Stimulated activated naive CD4-positive, alpha-beta T cell (primary cell): Measurements from ENCODE around the gene CCDC154.
"Not testable (repeated sequence)": the region's sequence is repeated elsewhere in the genome, so short reads cannot be mapped to it uniquely, and the experiment has no call there.

Source experiments
- DNase-seq, 6 experiments: peaks; one replicate each; lab custom pipeline; 2025; lab: John Stamatoyannopoulos, UW

The CCDC154 gene, protein sequence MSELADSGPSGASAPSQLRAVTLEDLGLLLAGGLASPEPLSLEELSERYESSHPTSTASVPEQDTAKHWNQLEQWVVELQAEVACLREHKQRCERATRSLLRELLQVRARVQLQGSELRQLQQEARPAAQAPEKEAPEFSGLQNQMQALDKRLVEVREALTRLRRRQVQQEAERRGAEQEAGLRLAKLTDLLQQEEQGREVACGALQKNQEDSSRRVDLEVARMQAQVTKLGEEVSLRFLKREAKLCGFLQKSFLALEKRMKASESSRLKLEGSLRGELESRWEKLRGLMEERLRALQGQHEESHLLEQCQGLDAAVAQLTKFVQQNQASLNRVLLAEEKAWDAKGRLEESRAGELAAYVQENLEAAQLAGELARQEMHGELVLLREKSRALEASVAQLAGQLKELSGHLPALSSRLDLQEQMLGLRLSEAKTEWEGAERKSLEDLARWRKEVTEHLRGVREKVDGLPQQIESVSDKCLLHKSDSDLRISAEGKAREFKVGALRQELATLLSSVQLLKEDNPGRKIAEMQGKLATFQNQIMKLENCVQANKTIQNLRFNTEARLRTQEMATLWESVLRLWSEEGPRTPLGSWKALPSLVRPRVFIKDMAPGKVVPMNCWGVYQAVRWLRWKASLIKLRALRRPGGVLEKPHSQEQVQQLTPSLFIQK

DNA sequence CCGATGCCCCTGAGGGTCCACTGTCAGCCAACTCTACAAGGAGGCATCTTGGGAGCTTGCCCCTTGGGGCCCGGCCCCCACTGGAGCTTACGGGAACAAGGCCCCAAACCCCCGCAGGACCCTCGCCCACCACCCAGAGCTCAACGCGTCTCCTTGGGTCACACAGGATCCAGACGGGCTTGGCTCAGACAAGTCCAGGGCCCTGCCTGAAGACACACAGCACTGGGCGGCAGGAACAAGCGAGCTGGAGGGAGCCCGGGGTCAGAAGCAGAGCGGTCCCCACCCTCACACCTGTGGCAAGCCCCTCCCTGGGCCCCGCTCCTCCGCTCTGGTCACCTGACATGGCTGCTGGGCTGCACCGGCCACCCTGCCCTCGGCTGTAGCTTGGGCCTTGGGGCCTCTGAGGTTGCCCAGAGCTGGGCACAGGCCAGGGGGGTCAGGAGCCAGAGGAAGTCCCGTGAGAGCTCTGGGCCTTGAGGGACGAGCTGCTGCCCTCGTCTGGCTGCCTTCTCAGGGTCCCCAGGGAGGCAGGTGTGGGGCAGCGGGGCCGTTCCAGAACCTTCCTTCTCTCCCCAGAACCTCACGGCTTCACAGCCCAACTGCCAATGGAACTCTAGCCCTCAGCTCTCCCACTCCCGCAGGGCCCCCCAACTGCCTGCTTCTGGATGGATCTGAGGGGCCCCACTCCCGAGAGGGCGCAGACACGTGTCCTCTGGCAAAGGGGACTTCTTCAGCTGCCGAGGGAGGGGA lies at the start of gene CCDC154:
TSS of gene CCDC154 (minus strand) at position 577 of the 750 bp plus-strand sequence. CDS start at position 343, 234 bp downstream.
- no peak for DNase-seq

DNA sequence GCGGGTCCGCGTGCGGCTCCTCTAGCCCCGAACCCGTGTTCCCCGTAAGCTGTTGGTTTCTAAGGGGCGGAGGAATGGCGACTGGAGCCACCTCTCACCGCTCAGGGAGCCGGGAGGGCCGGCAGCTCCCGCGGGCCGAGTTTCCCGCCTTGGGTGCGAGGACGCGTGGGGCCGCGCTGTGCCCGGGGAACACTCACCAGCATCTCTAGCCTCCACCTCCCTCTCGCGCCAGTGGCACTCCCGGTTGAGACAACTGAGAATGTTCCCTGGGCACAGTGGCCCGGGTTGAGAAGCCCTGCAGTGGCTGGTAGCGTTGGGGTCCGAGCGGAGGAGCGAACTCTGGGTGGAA lies 49.4 kb upstream of the CCDC154 start:
- DNase-seq, result no peak

DNA sequence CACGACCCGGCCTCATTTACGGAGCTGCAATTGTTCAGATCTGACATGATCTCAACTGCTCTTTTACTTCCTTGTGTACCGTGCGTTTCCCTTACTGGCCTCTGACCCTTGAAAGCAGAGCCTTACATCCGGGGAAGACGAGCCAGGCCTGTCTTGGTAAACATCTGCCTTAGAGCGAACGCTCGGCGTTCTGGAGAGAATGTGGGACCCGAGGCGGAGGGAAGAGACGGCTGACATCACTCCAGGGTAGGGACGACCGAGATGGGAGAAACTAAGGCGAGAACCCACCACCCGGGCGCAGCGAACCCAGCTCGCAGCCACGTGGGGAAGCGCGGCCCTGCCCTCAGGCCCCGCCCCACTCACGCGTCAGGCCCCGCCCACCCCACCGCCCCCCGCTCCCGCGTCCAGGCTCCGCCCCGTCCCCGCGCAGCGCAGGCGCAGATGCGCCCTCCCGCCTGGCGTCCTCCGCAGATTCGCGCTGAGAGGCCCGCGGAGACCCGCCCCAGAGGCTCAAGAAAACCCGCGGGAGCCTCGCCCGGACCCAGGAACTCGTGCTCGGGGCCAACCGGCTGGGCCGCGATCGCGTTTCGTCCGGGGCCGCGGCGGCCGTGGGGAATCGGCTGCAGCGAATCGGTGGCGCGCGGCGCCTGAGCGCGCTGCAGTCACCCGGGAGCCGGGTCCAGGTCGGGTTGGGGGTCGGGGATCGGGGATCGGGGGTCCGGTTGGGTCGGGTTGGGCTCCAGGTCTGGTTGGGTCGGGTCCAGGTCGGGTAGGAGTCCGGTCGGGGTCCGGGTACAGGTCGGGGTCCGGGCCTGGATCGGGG lies 48.8 kb upstream of the CCDC154 start, which contains the start of gene TELO2:
TSS of gene TELO2 (plus strand) at position 438 of the 823 bp plus-strand sequence. CDS start 922 bp downstream, outside the sequence.
- peak; percentile 86 to 95 (median 88) for DNase-seq

DNA sequence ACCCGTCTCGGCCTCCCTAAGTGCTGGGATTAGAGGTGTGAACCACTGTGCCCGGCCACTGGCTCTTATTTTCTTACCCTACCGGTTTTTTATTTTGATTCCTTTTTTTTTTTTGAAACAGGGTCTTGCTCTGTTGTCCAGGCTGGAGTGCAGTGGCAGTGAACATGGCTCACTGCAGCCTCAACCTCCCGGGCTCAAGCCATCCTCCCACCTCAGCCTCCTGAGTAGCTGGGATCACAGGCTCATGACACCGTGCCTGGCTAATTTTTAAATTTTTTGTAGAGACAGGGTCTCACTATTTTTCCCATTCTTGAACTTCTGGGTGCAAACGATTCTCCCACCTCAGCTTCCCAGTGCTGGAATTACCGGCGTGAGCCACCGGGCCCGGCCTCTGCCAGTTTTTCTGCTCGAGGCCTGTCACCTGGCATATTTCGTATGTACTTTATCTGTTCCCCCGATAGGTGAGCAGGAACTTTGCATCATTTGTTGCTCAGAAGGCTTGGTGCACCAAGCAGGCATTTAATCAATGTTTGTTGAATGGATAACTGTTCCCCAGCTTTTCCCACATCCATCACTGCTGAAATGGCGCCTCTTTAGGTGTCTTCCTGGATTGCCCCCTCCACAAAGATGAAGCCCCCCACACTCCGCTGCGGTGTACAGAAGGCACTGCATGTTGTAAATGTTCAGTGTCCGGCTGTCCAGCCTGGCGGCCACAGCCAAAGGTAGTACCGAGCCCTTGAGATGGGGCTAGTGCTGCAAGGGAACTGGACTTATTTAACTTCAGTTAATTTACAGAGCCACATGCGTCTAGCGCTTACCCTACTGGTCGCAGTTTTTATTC lies 47.9 kb upstream of the CCDC154 start:
- DNase-seq, result no peak

DNA sequence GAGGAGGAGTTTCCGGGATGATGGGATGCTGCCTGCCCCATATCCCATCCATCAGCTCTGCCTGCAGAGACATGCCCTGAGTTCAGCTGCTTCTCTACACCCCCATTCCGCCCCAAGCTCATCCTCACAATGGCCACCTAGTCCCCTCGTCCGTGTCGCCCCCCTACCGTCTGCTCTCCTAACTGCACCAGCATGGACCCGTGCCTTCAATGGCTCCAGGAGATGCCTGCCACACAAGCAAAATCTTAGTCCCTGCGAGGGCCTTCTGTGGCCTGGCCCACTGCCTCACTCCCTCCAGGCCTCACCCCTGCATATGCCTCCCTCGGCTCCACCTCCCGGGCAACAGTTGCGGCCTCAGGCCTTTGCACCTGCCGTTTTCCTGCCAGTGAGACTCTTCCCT lies 47.0 kb upstream of the CCDC154 start:
- no peak for DNase-seq

DNA sequence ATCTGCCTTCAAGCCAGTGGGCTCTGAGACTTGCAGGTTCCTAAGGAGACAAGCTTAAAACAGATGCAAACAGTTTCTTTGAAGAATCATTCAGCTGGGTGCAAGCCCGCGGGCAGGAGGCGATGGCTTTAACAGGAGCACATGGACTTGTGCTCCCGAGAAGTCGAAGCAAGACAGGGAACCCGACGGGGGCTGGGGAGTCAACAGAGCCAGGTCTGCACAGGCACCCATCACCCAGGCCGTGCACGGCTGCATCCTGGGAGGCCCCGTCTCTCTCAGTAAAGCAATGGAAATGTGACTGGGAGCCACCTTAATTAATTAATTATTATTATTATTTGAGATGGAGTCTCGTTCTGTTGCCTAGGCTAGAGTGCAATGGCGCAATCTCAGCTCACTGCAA lies 44.7 kb upstream of the CCDC154 start:
- DNase-seq, result no peak

DNA sequence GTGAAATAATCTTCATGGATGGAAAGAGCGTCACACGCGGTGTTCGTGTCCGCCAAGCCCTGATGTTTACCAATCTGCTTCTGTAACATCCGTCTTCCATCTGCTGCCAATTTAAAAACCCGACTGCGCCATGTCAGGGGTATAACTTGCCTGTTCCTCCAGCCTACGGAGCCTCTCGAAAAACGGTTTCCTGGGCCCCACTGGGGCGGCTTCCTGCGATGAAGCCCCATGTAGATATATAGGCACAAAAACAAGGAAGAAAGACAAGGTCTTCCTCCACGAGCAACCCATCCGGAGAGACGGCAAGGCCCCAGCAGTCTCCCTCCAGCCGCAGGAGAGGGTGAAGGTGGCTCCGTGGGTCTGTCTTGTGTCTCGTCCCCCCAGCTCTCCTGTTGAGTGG lies 44.3 kb upstream of the CCDC154 start, which contains the start of gene PTX4:
TSS of gene PTX4 (minus strand) at position 326 of the 400 bp plus-strand sequence. CDS start at position 291, 35 bp downstream.
- no peak for DNase-seq

DNA sequence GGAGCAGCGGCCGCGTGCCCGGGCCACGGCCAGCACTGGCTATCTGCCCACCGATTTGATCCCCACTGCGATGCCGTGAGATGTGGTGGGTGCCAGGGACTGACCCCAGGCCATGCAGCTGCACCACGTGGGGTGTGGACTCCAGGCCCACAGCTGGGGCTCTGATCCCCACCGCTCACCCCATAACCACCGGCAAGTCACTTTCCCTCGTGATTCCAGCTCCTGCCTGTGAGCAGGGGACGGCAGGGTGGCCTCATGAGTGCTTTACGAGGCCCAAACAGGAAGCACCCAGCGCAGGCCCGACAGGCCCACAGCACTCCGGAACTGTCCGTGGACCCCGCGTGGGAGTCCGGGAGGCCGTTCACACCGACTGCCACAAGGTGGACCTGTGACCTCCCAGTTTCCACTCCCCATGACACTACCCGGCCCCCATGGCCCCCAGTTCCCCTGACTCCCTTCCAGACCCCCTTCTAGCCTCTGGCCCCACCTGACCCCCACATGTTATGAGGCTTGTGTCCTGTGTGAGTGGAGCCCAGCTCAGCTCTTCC lies 43.8 kb upstream of the CCDC154 start:
- DNase-seq, result no peak

DNA sequence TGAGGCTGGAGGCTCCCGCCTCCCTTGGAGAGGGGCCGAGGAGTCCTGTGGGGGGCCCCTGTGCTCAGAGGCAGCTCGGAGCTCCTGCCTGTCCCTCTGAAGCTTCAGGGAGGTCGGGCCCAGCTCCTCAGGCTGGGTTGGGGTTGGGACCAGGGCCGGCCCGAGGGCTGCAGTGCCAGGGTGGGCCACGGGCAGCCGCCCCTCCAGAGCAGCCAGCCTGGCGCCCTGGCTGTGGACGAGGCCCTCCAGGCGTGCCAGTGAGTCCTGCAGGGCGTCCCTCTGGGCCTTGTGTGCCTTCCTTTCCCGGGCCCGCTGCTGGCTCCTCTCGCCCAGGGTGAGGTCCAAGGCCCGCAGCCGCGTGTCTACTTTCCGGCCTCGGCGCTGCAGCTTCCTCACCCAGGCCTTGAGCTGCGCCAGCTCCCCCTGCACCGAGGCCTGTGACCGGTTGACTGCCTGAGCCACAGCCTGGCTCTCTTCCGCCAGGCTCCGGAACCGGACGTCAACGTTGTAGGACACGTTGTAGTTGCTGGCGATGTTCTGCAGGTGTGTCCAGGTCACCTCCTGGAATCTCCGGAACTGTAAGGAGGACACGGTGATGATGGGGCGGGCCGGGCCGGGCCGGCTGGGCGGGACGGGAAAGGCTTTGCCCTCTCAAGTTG lies 43.2 kb upstream of the CCDC154 start:
- no peak for DNase-seq

DNA sequence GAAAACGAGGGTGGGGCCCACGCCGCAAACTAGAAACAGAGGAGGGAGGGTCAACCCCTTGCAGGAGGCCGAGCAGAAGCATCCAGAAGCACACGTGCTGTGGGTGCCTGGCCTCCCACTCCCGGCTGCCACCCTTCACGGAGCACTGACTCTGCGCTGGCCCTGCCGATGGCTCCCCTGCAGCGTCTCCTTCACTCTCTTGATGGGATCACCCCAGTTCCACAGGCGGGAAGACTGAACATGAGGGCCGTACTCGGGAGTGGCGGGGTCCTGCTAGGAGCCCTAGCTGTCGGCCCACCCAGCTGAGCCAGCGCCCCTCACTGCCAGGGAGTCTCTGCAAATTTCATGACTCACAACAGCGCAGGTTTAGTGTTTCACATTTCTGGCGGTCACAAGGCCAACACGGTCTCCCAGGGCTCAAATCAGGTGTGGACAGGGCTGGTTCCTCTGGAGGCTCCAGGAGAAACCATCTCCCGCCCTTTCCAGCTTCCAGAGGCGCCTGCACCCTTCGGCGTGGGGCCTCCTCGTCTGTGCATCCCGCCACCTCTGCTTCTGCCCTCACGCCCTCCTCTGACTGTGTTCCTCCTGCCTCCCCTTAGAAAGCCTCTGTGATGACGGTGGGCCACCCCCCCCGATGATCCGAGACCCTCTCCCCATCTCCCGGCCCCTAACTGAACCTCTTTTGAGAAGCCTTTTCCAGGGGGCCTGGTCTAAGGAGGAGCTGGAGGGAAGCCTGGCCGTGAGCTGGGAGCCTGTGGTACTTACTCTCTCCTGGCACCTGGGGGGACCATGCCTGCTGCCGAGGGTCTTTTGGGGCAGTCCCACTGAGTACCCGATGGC lies 42.4 kb upstream of the CCDC154 start:
- DNase-seq, result no peak

DNA sequence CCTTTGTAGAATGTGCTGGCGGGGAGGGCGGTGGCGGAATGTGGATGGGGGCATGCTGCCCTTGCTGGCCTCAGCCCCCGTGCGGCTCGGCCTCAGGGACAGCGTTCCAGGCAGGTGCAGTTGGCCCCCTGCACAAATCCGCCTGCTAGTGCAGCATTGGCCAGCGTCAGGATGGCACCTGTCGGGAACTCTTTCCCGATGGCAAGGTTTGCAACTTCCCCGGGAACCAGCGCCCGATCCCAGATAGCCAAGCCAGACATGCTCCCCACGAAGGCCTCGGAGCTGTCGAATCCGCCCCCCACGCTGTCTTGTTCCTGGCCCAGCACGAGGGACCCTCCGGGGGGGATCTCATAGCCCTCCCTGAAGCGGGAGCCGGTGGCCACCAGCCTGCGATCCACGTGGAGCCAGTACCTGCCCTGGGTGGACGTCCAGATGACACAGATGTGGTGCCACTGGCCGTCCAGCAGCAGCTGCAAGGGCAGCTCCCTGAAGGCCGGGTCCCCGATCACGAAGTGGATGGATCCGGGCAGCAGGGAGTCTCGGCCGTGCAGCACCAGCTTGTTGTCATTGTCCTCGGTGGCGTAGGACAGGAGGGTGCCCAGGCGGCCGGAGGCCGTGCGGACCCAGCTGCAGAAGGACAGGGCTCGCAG lies 41.6 kb upstream of the CCDC154 start:
- DNase-seq, result no peak

DNA sequence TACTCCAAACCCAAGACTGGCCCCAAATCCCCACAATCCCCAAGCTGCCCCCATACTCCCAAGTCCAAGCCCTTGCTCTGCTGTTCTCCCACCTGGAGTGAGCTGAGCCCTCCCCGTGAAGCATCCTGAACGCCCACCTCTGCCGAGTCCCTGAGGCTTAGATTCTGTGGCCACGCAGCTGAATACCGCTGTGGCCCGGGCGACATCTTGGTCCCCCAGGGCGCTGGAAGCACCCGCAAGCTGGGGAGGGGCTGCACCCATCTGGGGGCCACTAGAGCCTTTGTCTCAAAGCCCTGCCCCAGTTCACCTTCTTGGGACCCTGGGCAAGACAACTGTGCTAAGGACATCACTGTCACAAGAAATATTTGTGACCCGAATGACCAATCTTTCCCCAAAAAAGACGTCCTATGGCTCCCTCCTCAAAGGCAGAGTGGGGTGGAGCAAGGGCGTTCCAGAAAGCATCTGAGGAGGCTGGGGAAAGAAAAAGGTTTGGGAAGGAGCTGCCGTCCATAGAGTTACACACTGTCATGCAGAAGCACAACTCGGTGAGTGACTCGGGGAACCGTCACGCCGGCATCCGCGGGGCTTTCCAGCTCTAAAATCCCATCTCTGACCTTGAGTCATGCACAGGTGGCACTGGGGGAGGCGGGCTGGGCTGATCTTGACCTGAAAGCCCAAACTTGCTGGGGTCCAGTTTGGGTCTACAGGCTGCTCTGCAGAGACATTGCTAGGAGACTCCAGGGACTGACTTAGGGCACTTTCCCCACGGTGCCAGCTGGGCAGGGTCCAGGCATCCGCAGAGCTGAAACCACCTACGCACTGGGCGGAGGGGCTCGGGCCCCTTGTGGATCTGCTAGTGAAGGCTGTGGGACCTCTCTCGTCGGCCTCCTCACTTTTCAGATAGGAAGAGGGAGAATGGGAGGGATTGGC lies 37.8 kb upstream of the CCDC154 start:
- DNase-seq, result no peak

DNA sequence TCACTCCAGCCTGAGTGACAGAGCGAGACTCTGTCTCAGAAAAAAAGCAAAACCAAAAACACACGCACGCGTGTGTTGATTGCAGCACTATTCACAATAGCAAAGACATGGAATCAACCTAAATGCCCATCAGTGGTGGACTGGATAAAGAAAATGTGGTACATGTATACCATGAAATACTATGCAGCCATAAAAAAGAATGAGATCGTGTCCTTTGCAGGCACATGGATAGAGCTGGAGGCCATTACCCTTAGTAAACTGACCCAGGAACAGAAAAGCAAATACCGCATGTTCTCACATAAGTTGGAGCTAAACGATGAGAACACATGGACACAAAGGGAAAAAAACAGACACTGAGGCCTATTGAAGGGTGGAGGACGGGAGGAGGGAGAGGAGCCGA lies 34.6 kb upstream of the CCDC154 start:
- not testable (repeated sequence) for DNase-seq

DNA sequence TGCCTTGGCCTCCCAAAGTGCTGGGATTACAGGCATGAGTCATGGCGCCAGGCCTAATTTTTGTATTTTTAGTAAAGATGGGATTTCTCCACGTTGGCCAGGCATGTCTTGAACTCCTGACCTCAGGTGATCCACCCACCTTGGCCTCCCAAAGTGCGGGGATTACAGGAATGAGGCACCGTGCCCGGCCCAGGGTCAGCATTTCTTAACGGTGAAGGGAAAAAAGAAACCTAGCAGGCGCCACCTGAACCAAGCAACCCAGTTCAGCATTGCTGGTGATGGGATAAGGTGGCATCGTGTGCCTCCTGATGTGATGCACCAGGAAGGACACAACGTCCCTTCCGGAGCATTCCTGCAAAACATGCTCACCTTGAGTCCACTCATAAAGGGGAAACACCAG lies 32.7 kb upstream of the CCDC154 start:
- no peak for DNase-seq

DNA sequence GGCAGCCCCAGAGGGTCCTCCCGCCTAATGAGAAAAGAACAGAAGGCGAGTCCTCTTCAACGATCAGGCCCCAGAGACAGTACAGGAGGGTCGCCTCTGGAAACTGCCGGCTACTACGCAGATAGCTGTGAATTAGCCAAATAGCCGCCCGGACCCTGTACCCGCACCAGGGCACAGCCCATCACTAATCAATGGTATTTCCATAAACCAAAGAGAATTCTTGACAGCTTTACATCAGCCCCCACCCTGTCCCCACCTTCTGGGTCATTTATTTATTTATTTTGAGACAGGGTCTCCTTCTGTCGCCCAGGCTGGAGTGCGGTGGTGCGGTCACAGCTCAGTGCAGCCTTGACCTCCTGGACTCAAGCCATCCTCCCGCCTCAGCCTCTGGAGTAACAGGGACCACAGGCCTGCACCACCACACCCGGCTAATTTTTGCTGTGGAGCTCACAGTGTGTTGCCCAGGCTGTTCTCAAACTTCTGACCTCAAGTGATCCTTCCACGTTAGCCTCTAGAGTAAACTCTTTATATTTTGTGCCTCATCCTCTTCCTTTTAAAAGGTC lies 31.3 kb upstream of the CCDC154 start:
- no peak for DNase-seq

DNA sequence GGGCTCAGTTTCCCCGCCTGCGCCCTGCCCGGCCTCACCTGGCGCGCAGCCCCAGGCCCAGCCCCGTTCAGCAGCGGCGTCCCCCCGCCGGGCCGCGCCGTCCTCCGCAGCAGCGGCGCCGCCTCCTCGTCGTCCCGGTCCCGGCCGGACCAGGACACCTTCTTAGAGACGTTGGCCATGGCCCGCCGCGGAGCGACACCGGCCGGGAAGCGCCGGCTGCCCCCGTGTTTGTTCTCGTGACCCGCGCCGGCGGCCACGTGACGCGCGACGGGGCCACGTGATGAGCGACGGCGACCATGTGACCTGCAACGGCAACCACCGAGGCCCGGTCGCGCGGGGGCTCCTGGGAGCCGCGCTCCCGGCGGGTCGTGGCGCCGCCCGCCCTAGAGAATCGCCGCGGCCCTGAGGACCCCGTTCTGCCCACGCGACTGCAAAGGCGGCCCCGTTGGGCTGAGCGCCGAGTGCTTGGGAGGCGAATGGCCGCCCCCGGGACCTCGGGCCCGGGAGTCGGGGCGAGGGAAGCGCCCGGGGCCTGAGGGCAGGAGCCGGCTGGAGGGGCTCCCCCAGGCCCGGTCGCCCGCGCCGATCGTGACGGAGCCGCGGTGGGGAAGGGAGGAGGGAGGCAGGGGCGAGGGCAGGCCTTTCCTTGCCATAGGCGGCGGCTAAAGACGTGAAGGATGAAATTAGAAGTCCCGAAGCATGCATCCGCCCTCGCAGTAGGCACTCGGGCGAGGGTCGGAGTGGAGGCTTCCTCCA lies 30.6 kb upstream of the CCDC154 start, which contains the start of gene CLCN7:
TSS of gene CLCN7 (minus strand) at position 233 of the 756 bp plus-strand sequence. CDS start at position 179, 54 bp downstream.
- peak; percentile 74 to 86 (median 82) for DNase-seq
